Measurements from ENCODE around the gene COL26A1.

Gene COL26A1

DNA sequence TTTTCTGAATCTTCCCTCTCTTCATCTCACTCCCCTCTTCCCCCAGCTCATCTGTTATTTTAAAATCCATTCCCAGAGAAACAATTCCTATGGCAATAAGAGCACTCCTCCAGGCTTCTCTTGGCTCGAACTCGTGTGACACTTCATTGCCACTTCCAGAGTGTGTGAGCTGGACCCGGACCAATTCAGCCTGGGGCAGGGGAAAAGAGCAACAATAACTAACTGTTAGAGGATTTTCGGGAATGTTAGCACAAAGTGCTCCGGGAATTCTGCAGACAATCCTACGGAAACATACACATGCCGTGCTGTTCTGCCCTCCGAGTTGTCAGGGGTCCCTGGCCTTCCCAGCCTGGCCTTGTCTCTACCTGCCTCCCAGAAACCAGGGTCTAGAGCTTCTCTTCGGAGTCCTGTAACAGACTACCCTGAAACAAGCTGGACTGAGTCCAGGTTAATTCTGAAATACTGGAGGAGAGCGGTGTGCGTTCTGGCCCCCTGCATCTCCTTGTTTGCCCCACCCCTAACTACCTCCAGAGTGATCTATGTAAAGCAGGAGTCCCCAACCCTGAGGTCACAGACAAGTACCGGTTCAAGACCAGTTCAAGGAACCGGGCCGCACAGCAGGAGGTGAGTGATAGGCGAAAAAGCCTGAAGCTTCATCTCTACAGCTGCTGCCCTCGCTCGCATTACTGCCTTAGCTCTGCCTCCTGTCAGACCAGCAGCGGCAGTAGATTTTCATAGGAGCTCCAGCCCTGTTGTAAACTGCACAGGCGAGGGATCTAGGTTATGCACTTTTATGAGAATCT lies 11.3 kb downstream of the COL26A1 start:
- DNase-seq, result no peak

DNA sequence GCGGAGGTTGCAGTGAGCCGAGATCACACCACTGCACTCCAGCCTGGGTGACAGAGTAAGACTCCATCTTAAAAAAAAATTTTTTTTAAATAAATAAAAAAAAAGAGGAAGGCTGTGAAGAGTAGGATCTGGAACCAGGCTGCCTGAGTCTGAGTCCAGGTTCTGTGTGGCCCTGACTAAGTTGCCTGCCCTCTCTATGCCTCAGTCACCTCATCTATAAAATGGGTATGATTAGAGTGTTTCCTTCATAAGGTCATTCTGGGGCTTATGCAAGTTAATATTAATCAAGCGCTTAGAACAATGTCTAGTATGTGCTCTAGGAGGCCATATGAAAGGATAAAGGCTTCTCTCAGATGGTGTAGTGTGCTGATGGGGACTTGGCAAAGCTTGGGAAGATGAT lies 12.3 kb downstream of the COL26A1 start:
- no peak for DNase-seq

DNA sequence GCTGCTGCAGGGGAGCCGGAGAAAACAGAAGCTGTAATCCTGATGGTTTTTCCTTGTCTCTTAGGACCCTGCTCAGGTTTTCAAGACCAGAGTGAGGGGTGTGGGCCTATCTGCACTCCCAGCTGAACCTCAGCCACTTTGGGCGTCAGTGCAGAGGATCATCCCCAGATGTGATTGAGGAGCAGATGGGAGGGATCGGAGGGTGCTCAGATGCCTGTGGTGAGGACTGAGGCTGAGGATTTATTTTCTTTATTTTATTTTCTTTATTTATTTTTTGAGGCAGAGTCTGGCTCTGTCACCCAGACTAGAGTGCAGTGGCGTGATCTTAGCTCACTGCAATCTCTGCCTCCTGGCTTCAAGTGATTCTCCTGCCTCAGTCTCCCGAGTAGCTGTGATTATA lies 13.9 kb downstream of the COL26A1 start:
- DNase-seq, result no peak

DNA sequence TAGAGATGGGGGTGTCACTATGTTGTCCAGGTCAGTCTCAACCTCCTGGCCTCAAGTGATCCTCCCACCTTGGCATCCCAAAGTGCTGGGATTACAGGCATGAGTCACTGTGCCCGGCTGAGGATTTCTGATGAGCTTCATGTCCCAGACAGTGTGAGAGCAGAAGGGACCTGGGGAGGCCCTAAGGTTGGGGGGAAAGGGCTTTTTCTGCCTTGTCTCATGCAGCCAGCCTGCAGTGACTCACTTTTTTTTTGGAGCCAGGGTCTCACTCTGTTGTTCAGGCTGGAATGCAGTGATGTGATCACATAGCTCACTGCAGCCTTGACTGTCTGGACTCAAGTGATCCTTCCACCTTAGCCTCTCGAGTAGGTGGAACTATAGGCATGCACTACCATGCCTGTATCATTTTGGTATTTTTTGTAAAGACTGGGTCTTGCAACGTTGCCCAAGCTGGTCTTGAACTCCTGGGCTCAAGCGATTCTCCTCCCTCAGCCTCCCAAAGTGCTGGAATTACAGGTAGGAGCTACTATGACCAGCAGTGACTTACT lies 14.6 kb downstream of the COL26A1 start:
- DNase-seq, result no peak

DNA sequence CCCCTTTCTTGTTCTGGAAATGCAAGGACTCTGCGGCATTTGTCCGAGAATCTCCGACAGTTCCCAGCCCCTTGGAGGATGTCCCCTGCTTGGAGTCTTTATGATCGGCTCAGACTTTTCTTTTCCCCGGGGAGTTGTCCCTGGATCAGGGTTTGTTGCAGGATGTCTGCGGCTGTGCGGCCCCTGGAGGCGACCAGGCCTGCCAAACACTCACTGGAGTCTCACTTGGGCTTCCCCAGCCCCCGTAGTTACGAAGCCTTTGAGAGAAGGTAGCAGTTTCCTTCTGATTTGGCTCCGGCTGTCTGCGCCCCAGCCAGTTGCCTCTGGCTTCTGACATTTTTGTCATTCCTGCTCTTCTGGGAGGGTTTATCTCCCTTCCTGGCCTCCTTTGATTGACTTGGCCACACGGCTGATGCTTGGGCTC lies 16.1 kb downstream of the COL26A1 start:
- no peak for DNase-seq

DNA sequence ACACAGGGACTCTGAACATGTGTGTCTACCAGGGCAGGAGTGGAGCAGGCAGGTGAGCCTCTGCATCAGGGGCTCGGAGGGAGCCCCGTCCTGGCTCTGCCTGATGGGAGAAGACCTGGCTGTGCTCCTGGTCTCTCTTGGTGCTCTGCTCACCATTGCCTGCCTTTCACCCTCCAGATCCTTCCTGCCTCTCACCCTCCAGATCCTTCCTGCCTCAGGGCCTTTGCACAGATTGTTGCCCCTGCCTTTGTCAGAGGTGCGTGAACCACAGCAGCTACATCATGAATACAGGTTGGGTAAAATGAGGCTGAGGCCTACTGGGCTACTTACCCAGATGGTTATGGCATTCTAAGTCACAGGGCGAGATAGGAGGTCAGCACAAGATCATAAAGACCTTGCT lies 16.6 kb downstream of the COL26A1 start:
- no peak for DNase-seq

DNA sequence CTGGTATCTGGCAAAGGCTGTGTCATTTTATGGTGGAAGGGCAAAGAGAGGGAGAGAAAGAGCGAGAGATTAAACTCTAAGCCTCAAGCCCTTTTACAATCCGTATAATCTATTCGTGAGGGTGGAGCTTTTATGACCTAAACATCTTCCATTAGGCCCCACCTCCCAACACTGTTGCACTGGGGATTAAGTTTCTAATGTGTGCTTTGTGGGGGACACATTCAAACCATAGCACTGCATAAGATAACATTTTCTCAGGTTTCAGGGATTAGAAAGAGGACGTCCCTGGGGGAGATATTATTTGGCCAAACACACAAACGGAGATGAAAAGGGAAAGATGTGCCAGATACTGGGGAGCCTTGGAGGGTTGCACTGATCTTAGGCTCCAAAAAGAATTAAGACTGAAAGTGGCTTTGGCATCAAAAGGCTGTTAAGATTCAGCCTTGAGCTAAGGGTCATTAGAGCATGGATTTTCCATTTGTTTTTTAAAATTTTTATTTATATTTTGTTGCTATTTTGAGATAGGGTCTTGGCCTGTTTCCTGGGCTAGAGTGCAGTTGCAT lies 19.0 kb downstream of the COL26A1 start:
- DNase-seq, result no peak

DNA sequence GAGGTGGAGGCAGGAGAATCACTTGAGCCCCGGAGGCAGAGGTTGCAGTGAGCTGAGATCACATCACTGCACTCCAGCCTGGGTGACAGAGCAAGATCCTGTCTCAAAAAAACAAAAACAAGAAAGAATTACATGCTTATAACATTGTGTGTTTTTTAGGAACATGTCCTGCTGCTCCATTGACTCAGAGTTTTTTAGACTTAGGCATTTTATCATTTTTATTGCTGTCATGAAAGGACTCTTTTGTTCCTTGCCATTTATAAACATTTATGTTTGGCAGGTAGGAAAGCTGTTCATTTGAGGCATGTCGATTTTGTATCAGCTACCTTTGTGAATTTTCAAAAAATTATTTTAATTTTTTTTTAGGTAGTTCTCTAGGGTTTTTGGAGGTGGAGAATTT lies 20.3 kb downstream of the COL26A1 start:
- no peak for DNase-seq

DNA sequence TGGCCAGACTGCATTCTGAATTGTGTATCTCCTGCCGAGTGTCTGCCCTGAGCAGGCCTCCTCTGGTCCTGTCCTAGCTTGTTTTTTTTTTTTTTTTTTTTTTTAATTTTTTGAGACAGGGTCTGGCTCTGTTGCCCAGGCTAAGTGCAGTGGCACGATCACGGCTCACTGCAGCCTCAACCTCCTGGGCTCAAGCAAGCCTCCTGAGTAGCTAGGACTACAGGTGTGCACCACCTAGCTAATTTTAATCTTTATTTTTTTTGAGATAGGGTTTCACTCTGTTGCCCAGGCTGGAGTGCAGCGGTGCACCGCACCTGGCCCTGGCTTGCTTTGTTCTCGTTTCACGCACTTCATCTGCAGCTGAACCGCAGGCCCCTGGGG lies 23.5 kb downstream of the COL26A1 start:
- no peak for DNase-seq

DNA sequence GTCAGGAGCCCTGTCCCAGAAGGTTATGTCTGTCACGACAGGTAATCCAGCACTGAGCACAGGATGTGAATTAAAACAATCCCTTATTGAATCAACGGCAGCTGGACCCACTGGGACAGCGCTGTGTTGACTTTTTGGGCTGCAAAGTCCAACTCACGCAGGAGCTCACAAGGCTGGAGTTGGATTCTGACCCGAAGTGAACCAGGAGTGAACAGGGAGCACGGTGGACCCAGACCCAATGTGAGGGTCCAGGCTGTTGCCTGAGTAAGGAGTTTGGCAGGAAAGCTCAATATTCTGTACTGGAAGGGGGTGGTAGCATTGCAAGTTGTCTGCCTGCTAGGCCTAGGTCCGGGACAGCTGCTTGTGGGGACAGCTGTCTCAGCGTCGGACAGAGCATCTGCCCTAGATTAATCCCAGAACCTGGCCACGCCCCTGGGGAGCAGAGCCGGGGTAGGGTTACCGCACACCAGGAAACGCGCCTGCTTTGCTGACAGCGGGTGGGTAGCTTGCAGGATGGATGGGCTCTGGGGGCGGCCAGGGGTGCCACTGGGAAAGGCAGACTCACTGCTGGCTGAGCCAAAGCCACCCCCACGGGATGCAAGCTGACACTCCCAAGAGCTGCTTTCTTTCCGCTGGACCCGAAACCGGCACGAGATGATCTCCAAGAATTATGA lies 24.0 kb downstream of the COL26A1 start:
- DNase-seq, result no peak

DNA sequence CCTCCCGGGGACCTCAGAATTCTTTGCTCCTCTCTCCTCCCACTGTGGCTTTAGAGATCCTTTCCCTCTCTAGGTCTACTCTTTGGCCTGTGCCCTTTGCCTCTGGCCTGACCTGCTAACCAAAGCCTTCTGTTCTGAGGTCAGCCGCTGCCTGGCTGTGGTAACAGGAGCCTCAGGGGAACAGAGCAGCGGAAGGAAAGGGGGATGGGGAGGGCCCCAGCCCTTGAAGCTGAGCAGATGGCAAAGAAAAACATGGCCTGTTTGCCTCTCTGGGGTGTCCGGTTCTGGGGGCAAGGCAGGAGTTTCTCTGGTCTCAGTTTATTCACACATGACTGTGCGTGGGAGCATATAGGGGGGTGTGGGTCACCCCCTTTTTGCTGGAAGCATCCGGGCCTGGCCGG lies 28.2 kb downstream of the COL26A1 start:
- no peak for DNase-seq

DNA sequence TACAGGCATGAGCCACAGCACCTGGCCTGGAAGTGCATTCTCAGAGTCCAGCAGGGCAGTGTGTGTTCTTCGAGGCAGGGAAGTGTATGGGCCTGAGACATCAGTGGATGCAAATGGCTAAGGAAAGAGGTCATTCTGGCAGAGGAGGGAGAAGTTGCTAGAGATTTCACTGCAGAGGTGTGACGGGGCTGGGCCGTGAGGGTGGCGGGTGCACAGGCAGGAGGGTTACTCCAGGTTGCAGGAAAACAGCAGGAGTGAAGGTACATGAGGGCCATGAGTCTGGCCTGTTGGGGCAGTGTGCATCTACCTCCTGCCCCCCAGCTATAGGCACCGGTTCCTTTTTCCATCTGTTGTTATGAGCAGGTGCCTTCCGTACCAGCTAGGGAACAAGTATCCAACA lies 29.3 kb downstream of the COL26A1 start:
- no peak for DNase-seq

DNA sequence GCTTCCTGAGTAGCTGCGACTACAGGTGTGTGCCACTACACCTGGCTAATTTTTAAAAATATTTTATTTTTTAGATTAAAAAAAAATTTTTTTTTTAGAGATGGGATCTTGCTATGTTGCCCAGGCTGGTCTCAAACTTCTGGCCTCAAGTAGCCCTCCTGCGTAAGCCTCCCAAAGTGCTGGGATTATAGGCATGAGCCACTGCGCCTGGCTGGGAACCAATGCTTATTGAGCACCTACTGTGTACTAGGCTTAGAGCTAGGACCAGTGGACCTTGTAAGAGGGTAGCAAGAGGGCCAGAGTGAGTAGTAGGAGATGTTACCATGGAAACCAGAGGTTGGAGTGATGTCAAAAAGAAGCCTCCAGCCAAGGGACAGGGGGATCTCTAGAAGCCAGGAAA lies 31.2 kb downstream of the COL26A1 start:
- no peak for DNase-seq

DNA sequence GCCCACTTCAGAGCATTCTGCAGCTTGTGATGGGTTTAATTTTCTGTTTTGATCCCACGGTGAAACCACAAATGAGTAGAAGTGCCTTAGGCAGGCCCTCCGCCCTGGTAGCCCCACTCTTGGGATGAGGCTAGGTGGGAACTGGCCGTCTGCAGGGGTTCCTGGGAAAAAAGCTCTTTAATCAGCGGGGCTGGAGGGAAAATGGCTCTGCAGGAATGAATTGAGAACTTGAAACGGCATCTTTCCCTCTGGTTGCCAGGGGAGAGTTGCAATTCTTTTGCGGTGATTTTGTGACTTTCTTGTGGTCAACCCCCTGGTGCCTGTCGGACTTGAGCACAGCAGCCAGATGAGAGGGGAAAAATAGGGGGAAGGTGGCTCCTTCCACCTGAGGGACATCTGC lies 32.7 kb downstream of the COL26A1 start:
- no peak for DNase-seq

DNA sequence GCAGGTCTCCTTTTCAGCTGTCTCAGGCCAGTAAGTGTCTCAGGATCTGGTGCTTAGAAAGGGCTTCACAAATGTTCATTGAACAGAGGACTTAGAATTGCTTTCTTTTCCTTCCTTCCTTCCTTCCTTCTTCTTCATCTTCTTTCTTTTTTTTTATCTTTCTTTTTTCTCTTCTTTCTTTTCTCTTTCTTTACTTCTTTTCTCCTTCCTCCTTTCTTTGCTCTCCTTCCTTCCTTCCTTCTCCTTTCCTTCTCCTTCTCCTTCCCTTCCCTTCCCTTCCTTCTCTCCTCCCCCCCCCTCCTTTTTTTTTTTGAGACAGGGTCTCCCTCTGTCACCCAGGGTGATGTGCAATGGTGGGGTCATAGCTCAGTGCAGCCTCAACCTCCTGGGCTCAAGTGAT lies 34.6 kb downstream of the COL26A1 start:
- DNase-seq, result no peak

DNA sequence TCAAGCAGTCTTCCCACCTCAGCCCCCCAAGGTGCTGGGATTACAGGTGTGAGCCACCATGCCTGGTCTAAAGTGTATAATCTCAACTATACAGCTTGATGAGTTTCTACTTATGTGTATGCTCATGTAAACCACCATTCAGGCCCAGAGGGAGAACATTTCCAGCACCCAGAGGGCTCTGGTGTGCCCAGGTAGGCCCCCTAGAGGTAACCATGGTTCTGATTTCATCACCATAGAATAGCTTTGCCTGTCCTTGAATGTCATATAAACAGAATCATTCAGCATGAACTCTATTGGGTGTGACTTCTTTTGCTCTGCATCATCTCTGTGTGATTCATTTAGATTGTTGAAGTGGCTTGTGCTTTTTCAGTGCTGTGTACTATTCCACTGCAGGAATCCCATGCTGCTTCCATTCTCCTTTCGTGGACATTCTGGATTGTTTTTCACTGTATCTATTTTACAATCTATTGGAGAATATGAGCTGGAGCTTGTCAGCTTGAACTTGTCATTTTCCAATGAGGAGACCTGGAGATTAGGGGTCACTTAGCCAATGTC lies 35.2 kb downstream of the COL26A1 start:
- DNase-seq, result no peak

DNA sequence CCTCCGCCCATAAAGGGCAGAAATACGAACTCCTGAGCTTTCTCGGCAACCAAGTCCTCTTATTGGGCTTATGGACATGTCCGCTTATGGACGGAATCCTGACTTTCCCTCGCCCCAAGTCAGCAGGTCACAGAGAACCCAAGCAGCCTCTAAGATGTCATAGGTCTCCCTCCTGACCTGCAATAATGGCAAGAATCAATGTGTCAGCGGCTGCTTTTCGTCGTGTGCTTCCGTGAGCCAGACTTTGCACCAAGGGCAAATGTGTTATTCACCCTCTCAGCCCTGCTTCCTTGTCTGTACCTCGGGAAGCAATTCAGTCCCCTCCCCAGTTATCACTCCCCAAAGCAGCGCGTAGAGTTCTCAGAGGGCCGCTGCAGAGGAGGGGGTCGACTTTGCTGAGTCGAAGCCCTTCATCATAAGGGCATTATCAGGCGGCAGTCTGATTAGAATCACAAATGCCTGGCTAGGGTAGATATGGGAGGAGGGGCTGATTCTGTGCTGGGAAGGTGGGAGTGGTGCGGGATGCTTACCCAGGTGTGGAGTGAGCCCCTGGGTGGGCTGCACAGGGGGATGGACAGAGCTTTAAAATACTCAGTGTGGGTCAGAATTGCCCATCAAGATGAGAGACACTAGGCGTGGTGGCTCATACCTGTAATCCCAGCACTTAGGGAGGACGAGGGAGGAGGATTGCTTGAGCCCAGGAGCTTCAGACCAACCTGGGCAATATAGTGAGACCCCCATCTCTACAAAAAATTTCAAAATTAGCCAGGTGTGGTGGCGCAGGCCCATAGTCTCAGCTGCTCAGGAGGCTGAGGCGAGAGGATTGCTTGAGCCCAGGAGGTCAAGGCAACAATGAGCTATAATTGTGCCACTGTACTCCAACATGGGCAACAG lies 36.0 kb downstream of the COL26A1 start:
- no peak for DNase-seq

DNA sequence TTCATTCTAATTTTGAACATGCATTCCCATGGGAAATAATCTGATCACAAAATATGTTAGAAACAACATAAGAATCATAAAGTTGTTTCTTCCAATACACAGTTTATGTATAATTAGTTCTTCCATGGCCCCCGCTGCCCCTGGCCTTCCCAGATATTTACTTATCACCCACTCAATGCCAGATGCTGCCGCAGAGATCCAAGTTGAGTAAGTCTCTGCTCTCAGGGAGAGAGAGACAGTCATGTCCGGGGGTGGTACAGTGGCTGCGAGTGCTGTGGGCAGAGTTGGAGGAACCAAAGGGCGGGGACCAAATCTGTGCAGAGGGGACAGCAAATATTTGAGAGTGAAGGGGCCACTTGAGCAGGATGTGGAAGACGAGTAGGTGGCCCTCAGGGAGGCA lies 37.1 kb downstream of the COL26A1 start:
- no peak for DNase-seq

DNA sequence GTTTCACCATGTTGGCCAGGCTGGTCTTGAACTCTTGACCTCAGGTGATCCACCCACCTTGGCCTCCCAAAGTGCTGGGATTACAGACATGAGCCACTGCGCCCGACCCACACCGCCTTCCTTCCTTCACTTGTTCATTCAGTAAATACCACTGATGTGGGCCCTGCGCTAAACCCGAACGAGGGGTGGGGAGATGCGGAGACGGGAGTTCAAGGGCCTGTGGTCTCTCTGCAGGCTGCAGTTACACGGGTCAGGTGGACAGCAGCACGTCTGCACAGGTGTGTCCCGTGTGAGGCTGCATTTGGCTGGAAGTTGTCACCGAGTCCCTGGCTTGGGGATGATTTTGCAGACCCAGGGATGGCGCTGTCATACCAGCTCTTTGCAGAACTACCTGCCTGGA lies 38.1 kb downstream of the COL26A1 start:
- no peak for DNase-seq

DNA sequence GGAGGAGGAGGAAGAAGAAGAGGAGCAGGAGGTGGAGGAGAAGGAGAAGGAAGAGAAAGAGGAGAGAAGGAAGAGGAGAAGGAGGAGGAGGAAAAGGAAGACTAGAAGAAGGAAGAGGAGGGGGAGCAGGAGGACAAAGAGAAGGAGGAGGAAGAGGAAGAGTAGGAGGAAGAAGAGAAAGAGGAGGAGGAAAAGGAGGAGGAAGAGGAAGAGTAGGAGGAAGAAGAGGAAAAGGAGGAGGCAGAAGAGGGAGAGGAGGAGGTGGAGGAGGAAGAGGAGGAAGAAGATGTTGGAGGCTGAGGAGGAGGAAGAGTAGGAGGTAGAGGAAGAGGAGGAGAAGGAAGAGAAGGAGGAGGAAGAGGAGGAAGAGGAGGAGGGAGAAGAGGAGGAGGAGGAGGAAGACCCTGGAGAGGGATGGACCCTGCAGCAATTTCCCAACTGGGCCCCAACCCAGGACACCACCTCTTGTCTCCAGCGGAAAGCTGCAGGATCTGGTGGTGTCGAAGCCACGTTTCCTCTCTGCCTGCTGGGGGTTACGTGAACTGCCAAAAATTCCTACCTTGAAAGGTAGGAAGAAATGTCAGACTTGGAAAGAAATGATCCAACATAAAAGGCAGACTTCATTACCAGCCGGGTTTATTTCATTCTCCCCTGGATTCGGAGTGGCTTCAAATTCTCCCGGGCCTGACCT lies 38.9 kb downstream of the COL26A1 start:
- no peak for DNase-seq

DNA sequence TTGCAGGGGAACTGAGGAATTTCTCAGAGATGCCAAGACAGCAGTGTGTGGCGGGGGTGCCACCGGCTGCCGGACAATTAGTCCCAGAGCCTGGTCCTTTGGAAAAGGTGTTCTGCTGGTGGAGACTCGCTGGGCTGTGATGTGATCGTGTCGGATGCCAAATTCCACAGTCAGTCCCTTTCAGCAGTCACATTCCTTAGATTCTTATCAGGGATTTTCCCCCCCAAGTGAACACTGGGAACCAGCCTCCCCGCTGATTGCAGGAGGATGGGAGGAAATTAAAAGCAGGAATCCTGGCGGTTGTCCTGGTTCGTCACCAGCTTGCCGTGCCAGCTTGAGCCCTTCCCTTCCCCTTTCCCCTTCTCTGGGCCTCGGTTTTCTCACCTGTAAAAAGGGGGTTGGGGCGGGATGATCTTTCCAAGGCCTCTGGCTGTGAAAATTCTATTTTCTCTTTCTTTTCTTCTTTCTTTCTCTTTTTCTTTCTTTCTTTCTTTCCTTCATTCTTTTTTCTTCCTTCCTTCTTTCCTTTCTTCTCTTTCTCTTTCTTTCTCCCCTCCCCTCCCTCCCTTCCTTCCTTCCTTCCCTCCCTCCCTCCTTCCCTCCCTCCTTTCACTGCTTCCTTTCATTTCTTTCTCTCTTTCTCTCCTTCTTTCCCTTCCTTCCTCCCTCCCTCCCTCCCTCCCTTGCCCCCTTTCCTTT lies 39.6 kb downstream of the COL26A1 start:
- DNase-seq, result no peak

DNA sequence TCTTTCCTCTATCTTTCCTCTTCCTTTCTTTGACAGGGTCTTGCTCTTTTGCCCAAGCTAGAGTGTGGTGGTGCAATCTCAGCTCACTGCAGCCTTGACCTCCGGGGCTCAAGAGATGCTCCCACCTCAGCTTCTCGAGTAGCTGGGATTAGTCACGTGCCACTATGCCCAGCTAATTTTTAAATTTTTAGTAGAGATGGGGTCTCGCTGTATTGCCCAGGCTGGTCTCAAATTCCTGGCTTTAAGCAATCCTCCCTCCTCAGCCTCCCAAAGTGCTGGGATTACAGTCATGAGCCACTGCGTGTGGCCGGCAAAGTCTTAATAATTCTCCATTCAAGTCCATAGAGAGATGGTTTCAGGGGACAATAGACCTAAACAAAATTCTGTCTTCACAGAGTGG lies 40.2 kb downstream of the COL26A1 start:
- no peak for DNase-seq

All from NCI-H1436 treated with DMSO at 0.1 percent for 48 hours (cell line).